ENCODE results near the gene RANBP3L. TPM values are rescaled to one million over a fixed set of nuclear protein-coding genes. Genes with fewer than 3 reads are reported as not detected.

The RANBP3L gene
- total RNA-seq, 1 donor from 2014 or later, result not detected

DNA sequence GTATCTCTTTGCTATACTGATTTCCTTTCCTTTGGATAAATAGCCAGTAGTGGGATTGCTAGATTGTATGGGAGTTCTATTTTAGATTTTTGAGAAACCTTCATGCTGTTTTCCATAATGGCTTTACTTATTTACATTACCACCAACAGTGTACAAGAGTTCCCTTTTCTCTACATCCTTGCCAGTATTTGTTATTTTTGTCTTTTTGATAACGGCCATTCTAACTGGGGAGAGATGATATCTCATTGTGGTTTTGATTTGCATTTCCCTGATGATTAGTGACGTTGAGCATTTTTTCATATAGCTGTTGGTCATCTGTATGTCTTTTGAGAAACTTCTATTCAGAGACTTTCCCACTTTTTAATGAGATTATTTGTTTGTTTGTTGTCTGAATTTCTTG is 85.8 kb downstream of the RANBP3L start:
- no peaks in the 10 kb centered on the region for H3K27me3 Mint-ChIP-seq (ENCODE audit: low read depth, unreplicated experiment)
- Histone ChIP-seq H3K4me3 (ENCODE audit: insufficient read depth, low read depth, low read length) (no peak overlapping the region), H3K27me3 (ENCODE audit: insufficient read depth, low read length) (no peaks in the 10 kb centered on the region), H3K9ac (ENCODE audit: low read length) (no peak overlapping the region), H3K9me3 (ENCODE audit: insufficient read depth, low read depth, low read length) (no peaks in the 10 kb centered on the region), H3K4me1 (ENCODE audit: insufficient read depth, low read length) (no peaks in the 10 kb centered on the region), H4K20me1 (ENCODE audit: insufficient read depth, low read length) (no peaks in the 10 kb centered on the region), H3K27ac (ENCODE audit: low read depth, low read length) (no peak overlapping the region), H3K36me3 (ENCODE audit: insufficient read depth, low read length) (peaks cover 6% of the 10 kb centered on the region), H3K4me2 (ENCODE audit: low read length) (no peak overlapping the region), H2AFZ (ENCODE audit: low read depth, low read length) (no peak overlapping the region), H3K79me2 (ENCODE audit: insufficient read depth, low read length) (no peaks in the 10 kb centered on the region)
- FAIRE-seq (peak; percentile 41), DNase-seq (ENCODE audit: low read depth) (no peak)
- H3K4me1 Mint-ChIP-seq (ENCODE audit: low read depth, unreplicated experiment), result no peaks in the 10 kb centered on the region
- peaks cover 4% of the 10 kb centered on the region for H3K36me3 Mint-ChIP-seq (ENCODE audit: low read depth, unreplicated experiment)
- no peaks in the 10 kb centered on the region for H3K9me3 Mint-ChIP-seq (ENCODE audit: unreplicated experiment)
- H3K27ac Mint-ChIP-seq (ENCODE audit: unreplicated experiment), result no peak overlapping the region
- TF ChIP-seq EZH2 (IDR thresholded peaks at IDR 0.05; ENCODE audit: insufficient read depth, low read length) (no peak), CTCF (IDR thresholded peaks at IDR 0.05; ENCODE audit: insufficient read depth, low read depth, low read length) (no peak)
- H3K4me3 Mint-ChIP-seq (ENCODE audit: unreplicated experiment), result no peak overlapping the region

GRCh38 chr5:36214436-36214835 is 87.3 kb downstream of the RANBP3L start:
- H3K27ac Mint-ChIP-seq (ENCODE audit: unreplicated experiment), result no peak overlapping the region

More at GRCh38 chr5:36214436-36214835, 87.3 kb downstream of the RANBP3L start:
- H2AFZ ChIP-seq (ENCODE audit: low read depth, low read length), result no peak overlapping the region
- no peaks in the 10 kb centered on the region for H3K27me3 Mint-ChIP-seq (ENCODE audit: low read depth, unreplicated experiment)
- H3K4me1 Mint-ChIP-seq (ENCODE audit: low read depth, unreplicated experiment), result no peaks in the 10 kb centered on the region
- peaks cover 6% of the 10 kb centered on the region for H3K36me3 ChIP-seq (ENCODE audit: insufficient read depth, low read length)
- DNase-seq (ENCODE audit: low read depth), result no peak
- H3K9me3 Mint-ChIP-seq (ENCODE audit: unreplicated experiment), result no peaks in the 10 kb centered on the region
- H3K27ac ChIP-seq (ENCODE audit: low read depth, low read length), result no peak overlapping the region
- H3K27me3 ChIP-seq (ENCODE audit: insufficient read depth, low read length), result no peaks in the 10 kb centered on the region
- no peak overlapping the region for H3K4me2 ChIP-seq (ENCODE audit: low read length)
- no peaks in the 10 kb centered on the region for H3K79me2 ChIP-seq (ENCODE audit: insufficient read depth, low read length)
- no peaks in the 10 kb centered on the region for H4K20me1 ChIP-seq (ENCODE audit: insufficient read depth, low read length)
- peaks cover 3% of the 10 kb centered on the region for H3K36me3 Mint-ChIP-seq (ENCODE audit: low read depth, unreplicated experiment)
- no peak for FAIRE-seq
- H3K4me3 ChIP-seq (ENCODE audit: insufficient read depth, low read depth, low read length), result no peak overlapping the region
- H3K4me1 ChIP-seq (ENCODE audit: insufficient read depth, low read length), result no peaks in the 10 kb centered on the region
- no peak overlapping the region for H3K4me3 Mint-ChIP-seq (ENCODE audit: unreplicated experiment)
- no peak overlapping the region for H3K9ac ChIP-seq (ENCODE audit: low read length)
- TF ChIP-seq CTCF (IDR thresholded peaks at IDR 0.05; ENCODE audit: insufficient read depth, low read depth, low read length) (no peak), EZH2 (IDR thresholded peaks at IDR 0.05; ENCODE audit: insufficient read depth, low read length) (no peak)
- no peaks in the 10 kb centered on the region for H3K9me3 ChIP-seq (ENCODE audit: insufficient read depth, low read depth, low read length)
